ENCODE measurements around the gene RUNDC1.

Gene RUNDC1

GRCh38 chr17:43025290-43025657 lies 44.9 kb downstream of the RUNDC1 start (continued):
- TF ChIP-seq HOXD13 (CRISPR knock-in tag; IDR thresholded peaks at IDR 0.05; ENCODE audit: borderline replicate concordance), result no peak
- no peak for TF ChIP-seq ZNF280D (tag by site-specific recombination; IDR thresholded peaks at IDR 0.05)
- no peak; the same call in 1 of the 2 replicates for TF ChIP-seq SP2 (tag by site-specific recombination; IDR thresholded peaks at IDR 0.05)
- TF ChIP-seq ZNF792 (tag by site-specific recombination; IDR thresholded peaks at IDR 0.05), result no peak; the same call in 1 of the 2 replicates
- TF ChIP-seq KLF17 (tag by site-specific recombination; IDR thresholded peaks at IDR 0.05), result no peak
- TF ChIP-seq ZFP3 (tag by site-specific recombination; IDR thresholded peaks at IDR 0.05; ENCODE audit: low read depth), result no peak
- TF ChIP-seq INSM2 (tag by site-specific recombination; IDR thresholded peaks at IDR 0.05), result no peak; the same call in 1 of the 2 replicates
- peak; percentile 44; the same call in 1 of the 2 replicates for TF ChIP-seq GLI4 (tag by site-specific recombination; IDR thresholded peaks at IDR 0.05)
- TF ChIP-seq ZNF513 (tag by site-specific recombination; IDR thresholded peaks at IDR 0.05), result no peak
- TF ChIP-seq ZNF791 (tag by site-specific recombination; IDR thresholded peaks at IDR 0.05), result no peak
- TF ChIP-seq RBAK (tag by site-specific recombination; IDR thresholded peaks at IDR 0.05), result no peak
- no peak for TF ChIP-seq TCF7L2 (IDR thresholded peaks at IDR 0.05; ENCODE audit: borderline replicate concordance, low read depth, low read length)
- no peak for TF ChIP-seq ZNF19 (tag by site-specific recombination; IDR thresholded peaks at IDR 0.05; ENCODE audit: low read depth)
- TF ChIP-seq CTCF (tag by site-specific recombination; IDR thresholded peaks at IDR 0.05), result no peak
- no peak for TF ChIP-seq ZSCAN5A (tag by site-specific recombination; IDR thresholded peaks at IDR 0.05)
- no peak for TF ChIP-seq MYNN (tag by site-specific recombination; IDR thresholded peaks at IDR 0.05; ENCODE audit: borderline replicate concordance)
- TF ChIP-seq MZF1 (tag by site-specific recombination; IDR thresholded peaks at IDR 0.05; ENCODE audit: borderline replicate concordance), result no peak
- TF ChIP-seq ZNF670 (tag by site-specific recombination; IDR thresholded peaks at IDR 0.05; ENCODE audit: low read depth), result no peak
- no peak for TF ChIP-seq ZNF660 (tag by site-specific recombination; IDR thresholded peaks at IDR 0.05)
- TF ChIP-seq ZNF48 (tag by site-specific recombination; IDR thresholded peaks at IDR 0.05), result no peak
- no peak for TF ChIP-seq ZNF658 (tag by site-specific recombination; IDR thresholded peaks at IDR 0.05)
- no peak for TF ChIP-seq REPIN1 (tag by site-specific recombination; IDR thresholded peaks at IDR 0.05; ENCODE audit: low read depth)
- TF ChIP-seq ZNF23 (tag by site-specific recombination; IDR thresholded peaks at IDR 0.05; ENCODE audit: borderline replicate concordance), result no peak
- peak; percentile 39; the same call in 1 of the 2 replicates for TF ChIP-seq ZNF488 (tag by site-specific recombination; IDR thresholded peaks at IDR 0.05)
- no peak for TF ChIP-seq WT1 (tag by site-specific recombination; IDR thresholded peaks at IDR 0.05)
- TF ChIP-seq ZFHX2 (tag by site-specific recombination; conservative IDR thresholded peaks at IDR 0.05), result 0 out of 2 replicates have a peak, but pooled peaks have one; percentile 5
- no peak for TF ChIP-seq ZNF560 (tag by site-specific recombination; IDR thresholded peaks at IDR 0.05; ENCODE audit: borderline replicate concordance)
- TF ChIP-seq ZNF580 (tag by site-specific recombination; IDR thresholded peaks at IDR 0.05), result no peak
- no peak for TF ChIP-seq SALL2 (tag by site-specific recombination; IDR thresholded peaks at IDR 0.05; ENCODE audit: borderline replicate concordance)
- peak; percentile 75 for TF ChIP-seq ZBTB20 (tag by site-specific recombination; IDR thresholded peaks at IDR 0.05)

All from HEK293 (cell line).